HG02840 (cell line): ENCODE results near the gene DMXL2.
"Not testable (repeated sequence)": the region's sequence is repeated elsewhere in the genome, so short reads cannot be mapped to it uniquely, and the experiment has no call there.

ENCODE experiments used
- ATAC-seq: cut with Tn5 transposase; IDR thresholded peaks from one replicate; pipeline ENCODE4 v1.9.1; 2021; ENCODE audit warnings: mild to moderate bottlenecking, moderate library complexity, moderate number of reproducible peaks; ENCODE audit not compliant: unreplicated experiment, low FRiP score

Gene DMXL2

GRCh38 chr15:51496246-51496645 is 126.3 kb downstream of the DMXL2 start:
- no peak for ATAC-seq

- no peak for ATAC-seq
Observed at GRCh38 chr15:51494411-51495314, 127.9 kb downstream of the DMXL2 start.

- no peak for ATAC-seq
Observed at GRCh38 chr15:51493892-51494291, 128.7 kb downstream of the DMXL2 start.

- no peak for ATAC-seq
Observed at GRCh38 chr15:51492528-51492927, 130.0 kb downstream of the DMXL2 start.

GRCh38 chr15:51491941-51492340 is 130.6 kb downstream of the DMXL2 start:
- no peak for ATAC-seq

GRCh38 chr15:51484781-51485180 is 137.8 kb downstream of the DMXL2 start:
- no peak for ATAC-seq

GRCh38 chr15:51483985-51484384 is 138.6 kb downstream of the DMXL2 start:
- no peak for ATAC-seq

GRCh38 chr15:51483520-51483919 is 139.1 kb downstream of the DMXL2 start:
- ATAC-seq: no peak

GRCh38 chr15:51475736-51476135 is 146.8 kb downstream of the DMXL2 start:
- no peak for ATAC-seq

- ATAC-seq: no peak
Observed at GRCh38 chr15:51470512-51470911, 152.1 kb downstream of the DMXL2 start.

- ATAC-seq: no peak
Observed at GRCh38 chr15:51460796-51461195, 161.8 kb downstream of the DMXL2 start.

- no peak for ATAC-seq
Observed at GRCh38 chr15:51450001-51450400, 172.6 kb downstream of the DMXL2 start.

- ATAC-seq: no peak
Observed at GRCh38 chr15:51448622-51449399, 173.8 kb downstream of the DMXL2 start.

- ATAC-seq: no peak
Observed at GRCh38 chr15:51447855-51448621, 174.5 kb downstream of the DMXL2 start.

GRCh38 chr15:51446029-51446744 is 176.4 kb downstream of the DMXL2 start:
- ATAC-seq: not testable (repeated sequence)

- no peak for ATAC-seq
Observed at GRCh38 chr15:51444807-51445206, 177.8 kb downstream of the DMXL2 start.

- ATAC-seq: no peak
Observed at GRCh38 chr15:51444112-51444511, 178.5 kb downstream of the DMXL2 start.

GRCh38 chr15:51443282-51443914 is 179.2 kb downstream of the DMXL2 start:
- ATAC-seq: no peak

GRCh38 chr15:51438526-51438925 is 184.0 kb downstream of the DMXL2 start:
- no peak for ATAC-seq
